SK-N-MC (cell line): Measurements from ENCODE around the gene KDM4D.

Source experiments
- DNase-seq: peaks from one replicate; pipeline ENCODE4 v3.0.0-alpha.2; 2011; ENCODE audit warnings: low read depth, low spot score
- H3K27ac ChIP-seq: fragments of 200-600 bp; sonication (generic); 2 replicates; pipeline ENCODE4 v1.5.1; 2016; ENCODE audit warnings: mixed run types
- H3K36me3 ChIP-seq: fragments of 200-600 bp; sonication (generic); 2 replicates; pipeline ENCODE4 v1.6.1; 2017; ENCODE audit warnings: antibody characterized with exemption, low read length, mixed read lengths; ENCODE audit not compliant: insufficient read depth
- H3K4me3 ChIP-seq: fragments of 200-600 bp; sonication (generic); 2 replicates; pipeline ENCODE4 v1.5.1; 2016
- H3K9ac ChIP-seq: fragments of 200-600 bp; sonication (generic); 2 replicates; pipeline ENCODE4 v1.8.0; 2017; ENCODE audit warnings: mixed run types, mixed read lengths; ENCODE audit not compliant: insufficient read length
- H3K9me3 ChIP-seq: fragments of 200-600 bp; sonication (generic); 2 replicates; pipeline ENCODE4 v1.6.1; 2017; ENCODE audit warnings: low read depth, mild to moderate bottlenecking, antibody characterized with exemption, low read length, moderate library complexity, mixed read lengths
- EZH2 ChIP-seq: fragments of 200-600 bp; sonication (generic); IDR thresholded peaks from one replicate; pipeline ENCODE4 v1.6.1; 2017; ENCODE audit warnings: antibody characterized with exemption
- FOXP2 ChIP-seq: optimal IDR thresholded peaks from 2 replicates; pipeline ENCODE3; 2011; ENCODE audit warnings: mild to moderate bottlenecking, moderate library complexity; ENCODE audit not compliant: insufficient read depth; ENCODE audit errors: extremely low read length, control extremely low read depth
- POLR2AphosphoS5 ChIP-seq: IDR thresholded peaks from 2 replicates; pipeline ENCODE4 v1.6.1; 2012; ENCODE audit warnings: mild to moderate bottlenecking, low read depth, low read length, borderline replicate concordance

KDM4D gene

DNA sequence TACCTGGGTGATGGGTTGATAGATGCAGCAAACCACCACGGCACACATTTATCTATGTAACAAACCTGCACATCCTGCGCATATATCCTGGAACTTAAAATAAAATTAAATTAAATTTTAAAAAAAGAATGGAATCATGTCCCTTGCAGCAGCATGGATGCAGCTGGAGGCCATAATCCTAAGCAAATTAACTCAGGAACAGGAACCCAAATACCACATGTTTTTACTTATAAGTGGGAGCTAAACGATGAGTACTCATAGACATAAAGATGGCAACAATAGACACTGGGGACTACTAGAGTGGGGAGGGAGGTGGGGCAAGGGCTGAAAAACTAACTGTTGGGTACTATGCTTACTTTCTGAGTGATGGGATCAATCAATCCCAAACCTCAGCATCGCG, 41.0 kb upstream of the KDM4D start:
- no peak overlapping the region for H3K4me3 ChIP-seq
- H3K27ac ChIP-seq = no peak overlapping the region
- TF ChIP-seq FOXP2 (no peak), POLR2AphosphoS5 (no peak), EZH2 (no peak)
- no peak for DNase-seq
- H3K9me3 ChIP-seq = no peaks in the 10 kb centered on the region
- H3K36me3 ChIP-seq = no peaks in the 10 kb centered on the region
- no peak overlapping the region for H3K9ac ChIP-seq

DNA sequence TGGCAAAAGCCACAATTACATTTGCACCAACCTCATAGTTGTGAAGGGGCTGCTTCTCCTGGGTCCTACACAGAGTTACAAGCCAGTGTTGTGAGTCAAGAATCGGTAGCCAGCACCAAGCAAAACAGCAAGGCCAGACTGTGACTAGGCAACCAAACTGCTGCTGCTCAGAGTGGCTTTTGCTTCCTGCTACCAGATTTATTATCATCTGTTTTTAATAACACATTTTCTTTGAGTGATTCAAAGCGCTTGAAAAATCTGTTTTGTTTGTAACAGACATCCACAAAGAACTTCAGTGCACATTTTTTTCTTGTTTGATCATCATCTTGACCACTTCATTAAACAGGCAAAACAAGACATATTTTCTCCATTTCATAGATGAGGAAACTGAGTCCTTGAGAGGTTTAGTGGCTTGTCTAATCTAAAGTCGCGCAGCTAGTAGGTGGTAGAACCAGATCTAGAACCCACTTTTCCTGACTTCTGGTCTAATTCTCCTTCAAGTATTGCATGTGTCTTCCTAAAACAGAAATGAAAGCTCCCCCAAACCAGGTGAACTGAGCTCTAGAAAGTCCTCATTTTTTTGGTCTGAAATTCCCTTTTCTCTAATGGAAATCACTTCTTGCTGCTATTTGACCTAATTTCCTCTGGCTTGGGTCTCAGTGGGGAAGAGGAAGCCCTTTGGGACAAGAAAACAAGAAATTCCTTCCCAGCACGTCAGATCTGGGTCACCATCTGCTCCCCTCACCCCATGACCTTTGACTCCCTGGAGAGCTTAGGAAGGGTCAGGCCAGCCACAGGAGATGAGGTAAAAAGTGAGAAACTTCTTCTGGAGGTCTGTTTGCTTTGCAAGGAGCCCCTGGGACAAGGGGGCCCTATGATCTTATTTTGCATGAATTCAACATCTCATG, 40.0 kb upstream of the KDM4D start:
- peak; percentile 18 for DNase-seq
- Histone ChIP-seq H3K36me3 (no peaks in the 10 kb centered on the region), H3K27ac (peak overlapping the region; percentile 63; the same call in 1 of the 2 replicates), H3K4me3 (peak overlapping the region; percentile 45), H3K9me3 (no peaks in the 10 kb centered on the region), H3K9ac (no peak overlapping the region)
- no peak for TF ChIP-seq EZH2
- TF ChIP-seq FOXP2 = no peak
- TF ChIP-seq POLR2AphosphoS5 = no peak

GRCh38 chr11:94934362-94934761, 39.1 kb upstream of the KDM4D start:
- Histone ChIP-seq H3K27ac (no peak overlapping the region), H3K4me3 (no peak overlapping the region), H3K9ac (no peak overlapping the region), H3K9me3 (no peaks in the 10 kb centered on the region), H3K36me3 (no peaks in the 10 kb centered on the region)
- DNase-seq = no peak
- TF ChIP-seq FOXP2 = no peak
- no peak for TF ChIP-seq POLR2AphosphoS5
- TF ChIP-seq EZH2 = no peak

DNA sequence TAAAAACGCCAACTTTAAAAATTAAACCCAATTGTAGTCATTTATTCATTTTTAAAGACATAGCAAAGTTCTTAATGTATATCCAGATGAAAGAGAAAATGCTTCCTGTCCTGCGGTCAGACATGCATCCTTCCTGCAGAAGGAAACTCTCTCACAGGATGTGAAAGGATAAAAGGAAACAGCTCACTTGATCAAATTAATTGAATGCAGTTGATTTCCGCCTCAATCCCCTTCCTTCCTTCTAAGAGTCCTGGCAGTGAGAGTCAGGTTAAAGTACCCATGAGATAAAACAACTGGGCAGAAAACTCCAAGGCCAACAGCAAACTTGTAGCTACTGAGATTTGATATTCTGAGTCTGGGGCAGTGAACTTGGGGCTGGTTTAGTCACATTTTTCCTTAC, 38.7 kb upstream of the KDM4D start:
- TF ChIP-seq EZH2 (no peak), POLR2AphosphoS5 (no peak), FOXP2 (no peak)
- Histone ChIP-seq H3K27ac (no peak overlapping the region), H3K9ac (no peak overlapping the region), H3K9me3 (no peaks in the 10 kb centered on the region), H3K36me3 (no peaks in the 10 kb centered on the region), H3K4me3 (no peak overlapping the region)
- peak; percentile 34 for DNase-seq

GRCh38 chr11:94938095-94939055, 35.1 kb upstream of the KDM4D start:
- TF ChIP-seq POLR2AphosphoS5 (no peak), EZH2 (no peak), FOXP2 (no peak)
- Histone ChIP-seq H3K27ac (no peak overlapping the region), H3K9me3 (no peaks in the 10 kb centered on the region), H3K9ac (no peak overlapping the region), H3K36me3 (no peaks in the 10 kb centered on the region), H3K4me3 (no peak overlapping the region)
- no peak for DNase-seq

GRCh38 chr11:94939346-94939745, 34.2 kb upstream of the KDM4D start:
- Histone ChIP-seq H3K9ac (no peak overlapping the region), H3K4me3 (no peak overlapping the region), H3K9me3 (no peaks in the 10 kb centered on the region), H3K27ac (no peak overlapping the region), H3K36me3 (no peaks in the 10 kb centered on the region)
- TF ChIP-seq FOXP2 (no peak), POLR2AphosphoS5 (no peak), EZH2 (no peak)
- DNase-seq = no peak

GRCh38 chr11:94941131-94941530, 32.4 kb upstream of the KDM4D start:
- Histone ChIP-seq H3K36me3 (no peaks in the 10 kb centered on the region), H3K4me3 (no peak overlapping the region), H3K9ac (no peak overlapping the region), H3K9me3 (no peaks in the 10 kb centered on the region), H3K27ac (no peak overlapping the region)
- no peak for DNase-seq
- TF ChIP-seq EZH2 (no peak), POLR2AphosphoS5 (no peak), FOXP2 (no peak)

DNA sequence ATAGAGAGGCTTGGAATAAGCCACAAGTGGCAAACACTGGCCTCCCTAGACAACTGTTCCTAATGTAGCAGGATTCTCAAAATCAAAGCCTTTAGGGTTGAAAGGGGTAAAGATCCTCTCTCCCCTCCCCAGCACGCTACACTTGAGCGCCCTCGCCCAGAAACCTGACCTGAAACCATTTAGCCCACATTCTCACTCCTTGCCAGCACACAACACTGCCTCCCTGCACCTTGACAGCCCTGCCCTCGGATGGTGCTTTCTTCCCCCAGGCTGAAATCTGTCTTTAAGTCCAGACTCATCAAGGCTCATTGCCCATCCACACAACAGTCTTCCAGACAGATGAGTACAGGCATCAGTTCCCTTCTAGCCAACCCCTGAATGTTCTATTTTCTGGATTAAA, 26.7 kb upstream of the KDM4D start:
- TF ChIP-seq EZH2 (no peak), FOXP2 (no peak), POLR2AphosphoS5 (no peak)
- DNase-seq = no peak
- H3K27ac ChIP-seq = no peak overlapping the region
- H3K9ac ChIP-seq = no peak overlapping the region
- H3K36me3 ChIP-seq = no peaks in the 10 kb centered on the region
- no peaks in the 10 kb centered on the region for H3K9me3 ChIP-seq
- H3K4me3 ChIP-seq = no peak overlapping the region
